ENCODE results near the gene INHBC.
A peak's percentile ranks its signal among the peaks of the same experiment; 100 is the strongest.
"Not testable (repeated sequence)": the region's sequence is repeated elsewhere in the genome, so short reads cannot be mapped to it uniquely, and the experiment has no call there.

INHBC gene

DNA sequence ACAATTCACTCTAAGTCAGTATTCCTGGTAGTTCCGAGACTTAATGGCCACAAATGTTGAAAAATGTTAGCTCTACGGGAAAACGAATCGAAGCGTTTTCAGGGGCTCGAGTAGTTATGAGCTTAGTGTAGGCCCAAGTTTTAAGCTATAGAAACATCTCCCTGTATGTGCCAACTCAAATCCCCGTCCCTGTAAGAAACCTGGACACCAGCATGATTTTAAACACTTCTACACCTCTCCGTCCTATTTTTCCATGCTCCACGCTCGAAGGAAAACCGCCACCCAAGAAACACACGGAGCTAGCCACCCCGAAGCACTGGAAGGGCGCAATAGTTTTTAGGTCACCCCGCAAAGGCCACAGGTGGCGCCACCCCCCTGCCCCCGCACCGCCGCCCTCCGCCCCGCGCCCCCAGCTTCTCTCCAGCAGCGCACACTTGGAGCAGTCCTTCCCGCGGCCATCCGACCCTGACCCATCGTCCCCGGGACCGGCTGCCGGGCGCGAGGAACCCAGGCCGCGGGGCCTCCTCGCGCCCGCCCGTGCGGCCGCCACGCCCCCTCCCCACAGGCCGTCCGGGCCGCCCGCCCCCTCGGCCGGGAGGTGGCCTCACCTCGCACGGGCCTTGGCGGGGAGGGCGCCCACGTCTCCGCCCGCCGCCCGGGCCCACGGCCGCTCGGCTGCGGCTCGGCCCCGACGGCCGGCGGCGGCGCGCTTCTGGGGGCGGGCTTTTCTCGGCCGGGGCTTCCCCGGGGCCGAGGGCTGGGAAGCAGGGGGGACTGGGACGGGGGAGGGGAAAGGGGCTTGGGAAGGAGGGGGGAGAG is 4.3 kb upstream of the INHBC start:
- DNase-seq, result peak; percentile 56

DNA sequence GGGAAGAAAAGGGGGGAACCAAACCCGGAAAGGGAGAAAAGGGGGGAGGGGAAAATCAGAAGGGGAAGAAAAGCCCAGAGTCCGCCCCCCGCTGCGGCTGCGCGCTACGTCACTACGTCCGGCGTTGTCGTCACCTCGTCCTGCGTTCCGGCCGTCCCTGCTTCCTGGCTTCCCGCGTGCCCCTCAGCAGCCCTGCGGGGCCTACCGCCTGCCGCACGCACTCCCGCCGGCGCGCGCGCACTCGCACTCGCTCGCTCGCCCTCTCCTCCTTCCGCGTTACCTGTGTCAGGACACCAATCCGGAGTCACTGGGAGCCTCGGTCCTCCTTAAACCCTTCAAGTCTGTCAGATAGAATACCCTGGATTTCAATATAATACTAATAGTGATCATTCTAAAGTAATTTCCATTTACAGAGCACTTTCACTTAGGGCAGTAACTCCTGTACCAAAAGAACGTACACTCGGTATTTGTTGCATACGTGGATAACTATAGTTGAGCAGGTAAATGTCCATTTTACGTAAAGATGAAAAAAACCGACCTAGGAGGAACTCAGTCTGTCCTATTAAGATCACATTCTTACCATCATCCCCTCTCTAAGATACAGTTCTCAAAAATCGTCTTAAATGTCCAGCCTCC is 3.5 kb upstream of the INHBC start, which contains the start of gene R3HDM2:
Gene R3HDM2 (minus strand): TSS at position 113 of the 636 bp plus-strand sequence. CDS start 120,615 bp downstream, outside the sequence.
- peak; percentile 91 for DNase-seq

- DNase-seq, result no peak
Measured at GRCh38 chr12:57431654-57432188, 2.9 kb upstream of the INHBC start.

DNA sequence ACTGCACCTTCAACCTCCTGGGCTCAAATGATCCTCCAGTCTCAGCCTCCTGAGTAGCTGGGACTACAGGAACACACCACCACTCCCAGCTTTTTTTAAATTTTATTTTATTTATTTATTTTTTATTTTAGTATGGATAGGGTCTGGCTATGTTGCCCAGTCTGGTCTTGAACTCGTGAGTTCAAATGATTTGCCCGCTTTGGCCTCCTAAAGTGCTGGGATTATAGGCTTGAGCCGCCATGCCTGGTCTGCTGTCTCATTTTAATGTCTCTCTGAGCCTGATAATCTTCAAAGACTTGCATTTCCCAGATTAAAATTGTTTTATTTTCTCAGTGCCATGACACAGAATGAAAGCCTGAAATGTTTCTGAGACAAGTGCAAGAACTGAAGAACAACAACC is 1.2 kb upstream of the INHBC start:
- no peak for DNase-seq

GRCh38 chr12:57435293-57435692 is 709 bp downstream of the INHBC start:
- DNase-seq, result no peak

DNA sequence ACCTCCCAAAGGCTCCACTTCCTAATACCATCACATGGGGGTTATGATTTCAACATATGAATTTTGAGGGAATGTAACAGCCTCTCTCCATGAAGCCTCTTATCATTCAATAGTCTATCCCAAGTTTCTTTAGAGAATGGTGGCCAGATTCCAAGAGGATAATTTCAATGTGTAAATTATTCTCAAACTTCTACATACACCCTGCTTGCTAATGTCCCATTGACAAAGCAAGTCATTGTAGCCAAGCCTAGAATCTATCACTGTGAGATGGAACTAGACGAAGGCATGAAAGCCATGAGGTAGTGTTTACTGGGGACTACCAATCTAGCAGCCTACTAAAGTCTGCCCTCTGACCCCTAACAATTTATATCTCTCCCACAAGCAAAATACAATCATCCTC is 3.8 kb downstream of the INHBC start:
- no peak for DNase-seq

DNA sequence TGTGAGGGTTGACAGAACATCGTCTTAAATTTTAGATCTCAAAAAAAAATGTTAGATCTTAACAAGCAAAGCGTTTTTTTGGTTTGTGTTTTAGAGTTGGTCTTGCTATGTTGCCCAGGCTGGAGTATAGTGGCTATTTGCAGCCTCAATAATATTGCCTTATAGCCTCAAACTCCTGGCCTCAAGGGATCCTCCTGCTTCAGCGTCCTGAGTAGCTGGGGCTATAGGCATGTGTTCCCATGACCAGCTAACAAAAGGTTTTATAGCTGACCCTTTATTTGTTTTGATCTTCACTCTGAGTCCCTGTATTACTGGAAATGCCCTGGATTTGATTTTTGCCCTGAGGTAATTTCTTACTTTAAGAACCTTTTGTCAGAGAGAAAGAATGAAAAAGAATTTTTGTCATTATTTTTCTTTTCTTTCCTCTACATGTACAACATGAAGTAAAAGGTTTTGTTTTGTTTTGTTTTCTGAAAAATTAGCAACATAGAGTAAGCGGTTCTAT is 5.2 kb downstream of the INHBC start:
- no peak for DNase-seq

DNA sequence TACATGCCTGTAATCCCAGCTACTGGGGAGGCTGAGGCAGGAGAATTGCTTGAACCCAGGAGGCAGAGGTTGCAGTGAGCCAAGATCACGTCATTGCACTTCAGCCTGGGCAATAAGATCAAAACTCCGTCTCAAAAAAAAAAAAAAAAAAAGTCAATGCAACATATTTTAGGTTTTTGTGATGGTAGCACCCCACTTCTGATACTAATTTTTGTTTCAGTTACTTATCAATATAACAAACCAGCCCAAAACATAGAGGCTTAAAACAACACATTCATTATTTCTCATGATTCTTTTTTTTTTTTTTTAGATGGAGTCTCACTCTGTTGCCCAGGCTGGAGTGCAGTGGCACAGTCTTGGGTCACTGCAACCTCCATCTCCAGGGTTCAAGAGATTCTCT is 6.8 kb downstream of the INHBC start:
- not testable (repeated sequence) for DNase-seq

DNA sequence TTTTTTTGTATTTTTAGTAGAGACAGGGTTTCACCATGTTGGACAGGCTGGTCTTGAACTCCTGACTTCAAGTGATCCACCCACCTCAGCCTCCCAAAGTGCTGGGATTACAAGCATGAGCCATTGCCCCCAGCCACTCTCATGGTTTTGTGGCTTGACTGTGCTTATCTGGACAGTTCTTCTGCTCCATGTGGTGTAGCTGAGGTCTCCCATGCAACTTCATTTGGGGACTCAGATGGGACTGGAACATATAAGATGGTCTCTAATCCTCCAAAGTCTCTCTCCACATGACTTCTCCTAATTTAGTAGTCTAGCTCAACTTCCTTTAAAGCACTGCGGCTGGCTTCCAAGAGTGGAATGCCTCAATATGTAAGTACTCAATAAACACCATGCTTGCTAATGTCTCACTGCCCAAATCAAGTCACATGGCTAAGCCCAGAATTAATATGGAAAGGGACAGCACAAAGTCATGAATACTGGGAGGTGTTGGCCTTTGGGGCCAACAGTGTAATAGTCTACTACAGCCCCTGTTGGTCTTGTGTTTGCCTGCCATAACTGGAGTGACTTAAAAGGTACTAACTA is 7.4 kb downstream of the INHBC start:
- no peak for DNase-seq

DNA sequence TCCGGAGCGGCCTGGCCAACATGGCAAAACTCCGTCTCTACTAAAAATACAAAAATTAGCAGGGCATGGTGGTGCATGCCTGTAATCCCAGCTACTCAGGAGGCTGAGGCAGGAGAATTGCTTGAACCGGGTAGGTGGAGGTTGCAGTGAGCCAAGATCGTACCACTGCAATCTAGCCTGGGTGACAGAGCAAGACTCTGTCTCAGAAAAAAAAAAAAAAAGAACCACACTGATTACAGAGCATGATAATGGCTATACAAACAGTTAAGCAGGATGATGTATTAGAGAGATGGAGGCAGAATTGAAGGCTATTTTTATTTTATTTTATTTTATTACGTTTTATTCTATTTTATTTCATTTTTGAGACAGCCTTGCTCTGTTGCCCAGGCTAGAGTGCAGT is 9.8 kb downstream of the INHBC start:
- not testable (repeated sequence) for DNase-seq

- DNase-seq, result no peak
Measured at GRCh38 chr12:57444744-57445143, 10.2 kb downstream of the INHBC start.

DNA sequence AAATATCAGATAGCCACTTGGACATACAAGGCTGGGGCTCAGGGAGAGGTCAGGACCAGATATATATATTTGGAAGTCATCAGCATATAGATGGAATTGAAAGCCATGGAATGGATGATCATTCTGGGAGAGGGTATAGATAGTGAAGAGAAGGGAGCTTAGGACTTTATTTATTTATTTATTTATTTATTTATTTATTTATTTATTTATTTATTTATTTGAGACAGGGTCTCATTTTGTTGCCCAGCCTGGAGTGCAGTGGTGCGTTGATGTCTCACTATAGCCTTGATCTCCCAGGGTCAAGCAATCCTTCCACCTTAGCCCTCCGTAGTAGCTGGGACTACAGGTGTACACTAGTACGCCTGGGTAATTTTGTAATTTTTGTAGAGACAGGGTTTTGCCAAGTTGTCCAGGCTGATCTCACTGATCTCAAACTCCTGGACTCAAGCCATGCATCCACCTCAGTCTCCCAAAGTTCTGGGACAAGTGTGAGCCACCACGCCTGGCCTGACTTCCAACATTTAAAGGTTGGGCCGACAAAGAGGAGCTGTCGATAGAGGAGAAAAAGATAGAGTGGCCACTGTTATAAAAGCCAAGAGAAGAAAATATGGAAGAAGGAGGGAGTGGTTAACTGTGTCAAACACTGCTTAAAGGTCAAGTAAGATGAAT is 11.8 kb downstream of the INHBC start:
- no peak for DNase-seq

DNA sequence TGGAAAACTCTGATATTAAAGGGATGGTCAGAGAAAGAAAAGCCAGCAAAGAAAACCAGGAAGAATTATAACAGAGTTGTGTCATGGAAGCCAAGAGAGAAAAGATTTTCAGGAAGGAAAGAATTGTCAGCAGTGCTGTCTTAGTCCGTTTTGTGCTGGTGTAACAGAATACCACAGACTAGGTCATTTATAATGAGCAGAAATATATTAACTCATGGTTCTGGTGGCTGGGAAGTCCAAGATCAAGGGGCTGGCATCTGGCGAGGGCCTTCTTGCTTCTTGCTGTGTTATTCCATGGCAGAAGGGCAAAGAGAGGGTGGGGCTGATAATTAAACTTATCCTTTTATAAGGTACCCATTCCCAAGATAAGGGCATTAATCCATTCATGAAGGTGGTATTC is 14.1 kb downstream of the INHBC start:
- no peak for DNase-seq

DNA sequence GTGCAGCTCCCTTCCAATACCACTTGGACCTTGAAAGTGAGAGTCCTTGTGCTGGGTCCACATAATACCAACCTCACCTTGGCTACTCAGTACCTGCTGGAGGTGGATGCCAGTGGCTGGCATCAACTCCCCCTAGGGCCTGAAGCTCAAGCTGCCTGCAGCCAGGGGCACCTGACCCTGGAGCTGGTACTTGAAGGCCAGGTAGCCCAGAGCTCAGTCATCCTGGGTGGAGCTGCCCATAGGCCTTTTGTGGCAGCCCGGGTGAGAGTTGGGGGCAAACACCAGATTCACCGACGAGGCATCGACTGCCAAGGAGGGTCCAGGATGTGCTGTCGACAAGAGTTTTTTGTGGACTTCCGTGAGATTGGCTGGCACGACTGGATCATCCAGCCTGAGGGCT is 14.8 kb downstream of the INHBC start:
- DNase-seq, result no peak

GRCh38 chr12:57450057-57450456 is 15.5 kb downstream of the INHBC start:
- DNase-seq, result no peak

DNA sequence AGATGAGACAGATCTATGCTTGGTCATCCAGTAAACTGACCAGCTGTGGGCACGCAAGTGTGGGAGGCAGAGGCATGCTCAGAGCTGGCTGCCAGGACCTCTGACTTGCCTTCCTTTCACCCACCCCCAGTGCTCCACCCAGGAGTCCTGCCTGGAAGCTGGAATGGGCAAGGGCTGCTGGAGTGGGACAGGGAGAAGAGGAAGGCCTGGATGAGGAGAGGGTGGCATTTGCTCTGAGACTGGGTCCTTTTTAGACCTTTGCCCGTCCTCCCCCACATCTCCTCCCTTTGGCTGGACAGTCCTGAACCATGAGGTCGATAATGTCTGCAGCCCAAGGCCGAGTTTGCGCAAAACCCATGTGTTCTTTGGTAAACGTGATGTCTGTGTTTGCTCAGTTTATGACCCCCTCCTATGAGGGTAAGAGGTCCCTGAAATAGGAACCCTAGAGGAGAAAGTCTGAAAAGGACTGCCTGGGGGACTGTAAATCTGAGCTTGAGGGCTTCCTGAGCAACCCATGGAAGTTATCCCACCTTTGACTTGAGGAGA is 16.7 kb downstream of the INHBC start:
- peak; percentile 18 for DNase-seq

GRCh38 chr12:57452181-57452936 is 17.8 kb downstream of the INHBC start:
- peak; percentile 80 for DNase-seq

DNA sequence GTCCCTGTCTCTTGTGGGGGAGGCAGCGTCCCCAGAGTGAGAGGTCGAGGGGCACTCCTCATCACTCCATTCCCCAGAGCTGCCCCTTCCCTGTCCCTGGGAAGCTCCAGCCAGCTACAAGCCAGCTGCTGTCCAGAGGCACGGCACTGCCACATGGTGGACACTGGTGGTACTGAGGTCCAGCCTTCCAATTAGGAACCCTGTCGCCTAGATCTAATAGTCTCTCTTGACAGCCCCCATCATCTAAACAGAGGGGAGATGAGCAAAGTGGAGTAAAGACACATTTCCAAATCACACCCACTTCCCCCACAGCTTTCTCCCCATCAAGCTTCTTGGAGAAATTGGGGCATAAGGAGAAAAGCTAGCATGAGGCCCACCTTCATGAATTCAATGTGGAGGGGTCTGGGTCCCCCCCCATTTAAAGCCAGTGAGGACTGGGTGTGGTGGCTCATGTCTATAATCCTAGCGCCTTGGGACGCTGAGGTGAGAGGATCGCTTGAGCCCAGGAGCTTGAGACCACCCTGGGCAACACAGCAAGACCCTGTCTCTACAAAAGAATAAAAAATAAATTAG is 18.4 kb downstream of the INHBC start:
- DNase-seq, result peak; percentile 68

DNA sequence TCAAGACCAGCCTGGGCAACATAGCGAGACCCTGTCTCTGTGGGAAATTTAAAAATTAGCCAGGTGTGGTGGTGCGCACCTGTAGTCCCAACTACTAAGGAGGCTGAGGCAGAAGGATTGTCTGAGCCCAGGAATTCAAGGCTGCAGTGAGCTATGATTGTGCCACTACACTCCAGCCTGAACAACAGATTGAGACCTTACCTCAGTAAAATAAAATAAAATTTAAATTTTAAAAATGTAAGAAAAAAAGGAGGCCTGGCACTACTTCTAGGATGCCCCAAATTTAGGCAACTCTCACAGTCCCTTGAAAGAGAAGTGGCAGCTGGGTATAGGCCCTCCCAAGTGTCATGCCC is 19.6 kb downstream of the INHBC start:
- no peak for DNase-seq

DNA sequence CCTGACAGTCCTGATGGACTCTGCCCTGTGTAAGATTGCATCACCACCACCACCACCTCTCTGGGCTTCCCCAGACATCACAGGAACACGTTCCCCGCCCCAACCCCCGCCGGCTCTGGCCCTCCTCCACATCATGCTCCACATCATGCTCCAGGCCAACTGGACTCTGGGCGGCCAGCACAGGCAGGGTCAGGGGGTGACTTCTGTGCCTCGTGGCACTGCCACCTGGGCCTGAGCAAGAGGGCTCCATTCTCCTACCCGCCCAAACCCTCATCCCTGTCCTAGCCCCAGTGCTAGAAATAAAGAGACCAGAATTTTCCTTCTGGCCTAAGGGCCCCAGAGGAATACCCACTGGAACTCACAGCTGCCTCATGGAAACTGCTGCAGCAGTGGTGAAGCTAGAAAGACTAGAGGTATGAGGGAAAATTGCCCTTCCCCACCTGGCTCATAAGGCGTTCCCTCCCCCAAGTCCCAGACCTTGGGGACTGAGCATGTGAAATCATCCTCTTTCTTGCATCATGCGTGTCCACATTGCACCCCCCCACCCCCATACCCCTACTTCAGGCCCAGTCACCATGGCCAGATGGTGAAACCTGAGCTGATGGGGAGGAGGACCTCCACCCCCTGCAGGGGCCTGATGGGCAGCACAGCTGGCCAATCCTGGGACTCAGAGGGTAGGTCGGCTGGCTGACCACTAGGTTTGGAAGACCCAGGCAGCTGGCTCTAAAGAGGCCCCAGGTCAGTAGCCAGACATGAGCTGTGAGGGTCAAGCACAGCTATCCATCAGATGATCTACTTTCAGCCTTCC is 20.2 kb downstream of the INHBC start, which contains the start of gene INHBE:
Gene INHBE (plus strand): TSS at position 742 of the 808 bp plus-strand sequence. CDS start 230 bp downstream, outside the sequence.
- peak; percentile 81 for DNase-seq

Data from NK-92 treated with Interleukin-12 subunit alpha and Interleukin-12 subunit beta, amount 100 ng/mL, for 24 hours (cell line).